CMK (cell line): ENCODE measurements around the gene LAMB1.

Experiments used
- DNase-seq: peaks from one replicate; pipeline ENCODE4 v3.0.0-alpha.2; 2010; ENCODE audit warnings: low read depth

Gene LAMB1

DNA sequence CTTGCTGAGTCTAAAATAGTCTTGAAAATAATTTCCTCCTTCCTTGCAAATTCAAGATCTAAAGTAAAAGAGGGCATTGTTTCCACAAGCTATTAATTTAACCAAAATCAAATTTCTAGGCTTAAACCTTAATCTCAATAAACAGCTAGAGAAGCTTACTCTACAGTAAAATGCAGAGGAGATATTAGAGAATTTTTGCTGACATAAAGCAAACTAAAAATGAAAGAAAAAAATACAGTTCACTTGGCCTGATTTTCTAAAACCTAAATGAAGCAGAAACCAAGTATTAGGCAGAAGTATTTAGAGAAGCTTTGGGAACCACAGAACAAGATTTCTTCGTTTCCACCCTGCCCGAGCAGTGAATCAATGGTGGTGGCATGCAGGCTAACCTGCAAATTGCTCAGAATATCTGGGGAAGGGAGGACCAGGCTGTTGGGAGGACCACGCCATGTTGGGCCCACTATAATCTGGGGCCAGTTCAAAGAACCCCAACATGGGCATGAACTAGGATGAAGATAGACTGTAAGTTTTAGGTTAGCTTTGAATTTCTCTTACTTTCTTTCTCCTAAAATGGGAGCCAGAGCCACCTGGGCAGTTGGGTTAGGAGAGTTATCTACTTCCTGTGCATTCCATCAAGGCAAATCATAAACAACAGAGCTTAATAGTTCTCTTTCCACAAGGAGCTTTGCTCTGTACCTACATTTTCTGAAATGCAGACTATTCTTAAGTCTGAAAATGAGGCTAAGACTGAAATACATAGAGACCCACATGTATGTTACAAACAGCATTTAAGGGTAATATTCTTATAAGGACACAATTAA is 4.1 kb downstream of the LAMB1 start:
- no peak for DNase-seq

DNA sequence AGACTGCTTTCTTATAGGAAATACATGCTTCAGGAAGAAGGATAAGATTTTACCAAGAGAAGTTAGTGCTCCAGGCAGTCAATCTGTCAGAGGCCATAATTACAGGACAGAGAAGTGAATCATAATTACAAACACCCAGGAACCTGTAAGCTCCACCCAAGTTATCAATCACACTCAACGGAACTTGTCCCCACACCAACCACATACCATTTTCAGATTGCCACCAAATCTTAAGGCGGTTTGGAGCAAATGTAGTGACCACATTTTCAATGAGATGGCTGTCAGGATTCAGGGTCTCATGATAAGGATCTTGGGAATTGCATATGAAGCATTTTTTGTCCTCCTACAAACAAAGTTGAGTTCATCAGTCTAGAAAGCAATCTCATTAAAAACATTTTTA is 4.8 kb downstream of the LAMB1 start:
- DNase-seq, result no peak

DNA sequence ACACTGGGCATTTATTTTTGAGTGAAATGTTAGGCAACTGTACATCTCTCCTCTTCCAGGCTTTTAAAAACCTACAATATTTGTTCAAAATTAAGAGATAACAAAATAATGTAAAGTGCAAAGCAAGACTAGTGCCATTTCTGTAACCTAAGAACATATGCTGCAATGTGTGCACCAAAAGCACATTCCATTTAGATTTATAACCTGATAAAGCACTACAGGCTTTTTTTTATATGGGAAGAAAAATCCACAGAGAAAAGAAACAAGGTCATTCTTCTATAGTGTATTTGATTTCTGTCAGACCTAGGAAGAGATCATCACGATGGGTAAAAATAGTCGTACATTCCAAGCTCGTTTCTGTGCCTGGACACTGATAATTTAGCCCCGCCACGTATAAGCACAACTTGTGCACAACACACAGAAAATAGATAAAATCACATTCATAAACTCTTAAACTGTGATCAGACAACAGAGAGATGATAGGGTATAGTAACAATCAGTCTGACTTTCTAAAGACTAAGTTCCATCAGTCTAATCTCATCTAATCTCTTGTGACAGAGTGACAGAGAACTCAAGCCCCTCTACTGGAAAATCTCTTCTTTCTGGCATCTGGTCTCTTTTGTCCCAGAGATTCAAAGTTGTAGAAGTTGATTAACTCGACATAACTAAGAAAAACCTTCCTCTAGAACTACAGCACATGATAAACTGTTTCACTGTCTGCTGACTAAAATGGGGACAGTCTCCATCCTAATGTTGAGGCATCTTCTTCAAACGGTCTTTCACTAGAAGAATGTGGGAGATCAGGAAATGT is 6.7 kb downstream of the LAMB1 start:
- no peak for DNase-seq

DNA sequence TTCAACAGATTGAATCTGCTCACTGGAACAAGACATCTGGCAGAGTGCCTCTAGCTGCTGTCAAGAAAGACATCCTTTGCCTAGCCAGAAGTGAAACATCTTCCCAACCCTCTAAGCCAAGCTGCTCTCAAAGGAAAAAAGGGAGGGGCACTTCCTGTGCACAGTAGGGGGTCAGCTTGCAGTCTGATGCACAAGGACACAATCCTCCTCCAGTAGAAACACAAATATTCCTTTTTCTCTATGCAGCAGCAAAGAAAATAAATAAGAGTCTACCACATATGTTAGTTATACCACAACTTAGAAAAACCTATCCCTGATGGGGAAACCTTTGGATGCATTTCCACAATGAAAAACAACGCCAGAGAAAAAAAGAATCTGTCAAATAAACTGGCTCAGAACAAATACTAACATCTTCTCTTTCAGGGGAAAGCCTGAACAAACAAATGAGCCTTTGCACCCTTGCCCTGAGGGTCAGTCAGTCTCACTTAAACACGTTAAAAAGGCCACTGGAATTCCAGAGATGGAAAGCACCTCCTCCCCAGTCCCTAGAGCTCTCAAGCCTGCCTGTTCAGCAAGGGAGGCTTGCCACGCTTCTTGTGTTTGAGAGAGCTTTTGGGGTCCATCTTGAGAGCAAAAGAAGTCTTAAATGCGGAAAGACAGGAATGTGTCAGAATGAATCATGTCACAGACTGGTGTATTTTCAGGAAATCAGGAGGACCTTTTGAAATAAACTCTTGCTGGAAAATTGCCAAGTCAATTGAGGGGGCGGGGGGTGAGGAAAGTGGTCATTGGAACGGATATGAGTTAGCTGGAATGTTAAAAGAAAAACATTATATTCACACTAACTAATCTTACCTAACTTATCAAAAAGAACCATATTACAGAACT is 7.5 kb downstream of the LAMB1 start:
- DNase-seq, result no peak

DNA sequence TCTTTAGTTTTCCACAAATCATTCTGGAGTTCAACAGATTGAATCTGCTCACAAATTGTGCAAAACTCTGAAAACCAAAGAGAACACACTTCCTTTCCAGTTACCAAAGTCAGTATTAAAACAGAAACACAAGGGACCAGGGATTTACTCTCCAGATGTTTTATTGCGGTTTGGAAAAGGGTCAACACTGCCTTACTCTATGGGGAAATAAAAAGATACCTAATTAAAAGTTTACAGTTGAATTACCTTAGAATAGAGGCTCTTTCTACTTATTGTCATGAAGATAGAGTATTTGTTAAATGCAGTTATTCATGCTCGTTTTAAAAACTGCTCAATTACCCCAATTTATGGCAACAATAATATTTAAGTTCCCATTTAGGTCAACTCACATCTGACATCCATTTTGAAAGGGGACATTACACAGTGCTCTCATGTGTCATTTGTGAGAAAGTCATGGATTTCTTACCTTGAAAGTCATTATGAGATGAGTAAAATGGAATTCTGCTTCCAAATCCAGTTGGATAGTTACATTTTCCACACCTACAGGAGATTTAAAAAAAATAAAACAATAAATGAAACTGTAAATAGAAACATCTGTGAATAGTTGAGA is 8.4 kb downstream of the LAMB1 start:
- DNase-seq, result no peak

DNA sequence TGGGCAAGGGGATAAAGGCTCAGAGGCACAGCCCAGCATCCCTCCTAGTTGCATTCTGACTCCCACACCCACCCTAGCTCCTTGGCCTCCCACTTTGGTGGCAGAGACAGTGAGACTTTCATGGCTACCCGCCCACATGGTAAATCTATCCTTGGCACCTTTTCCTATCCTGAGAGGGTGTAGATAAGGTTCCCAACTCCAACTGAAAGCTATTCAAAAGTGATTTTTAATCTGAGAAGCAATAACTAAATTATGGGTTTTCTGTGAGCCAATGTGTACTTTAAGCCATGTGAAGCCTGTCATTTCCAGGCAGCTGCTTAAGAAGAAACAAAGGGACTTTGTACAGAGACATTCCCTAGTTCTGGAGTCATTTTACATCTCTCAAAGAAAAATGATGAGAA is 9.1 kb downstream of the LAMB1 start:
- DNase-seq, result no peak

DNA sequence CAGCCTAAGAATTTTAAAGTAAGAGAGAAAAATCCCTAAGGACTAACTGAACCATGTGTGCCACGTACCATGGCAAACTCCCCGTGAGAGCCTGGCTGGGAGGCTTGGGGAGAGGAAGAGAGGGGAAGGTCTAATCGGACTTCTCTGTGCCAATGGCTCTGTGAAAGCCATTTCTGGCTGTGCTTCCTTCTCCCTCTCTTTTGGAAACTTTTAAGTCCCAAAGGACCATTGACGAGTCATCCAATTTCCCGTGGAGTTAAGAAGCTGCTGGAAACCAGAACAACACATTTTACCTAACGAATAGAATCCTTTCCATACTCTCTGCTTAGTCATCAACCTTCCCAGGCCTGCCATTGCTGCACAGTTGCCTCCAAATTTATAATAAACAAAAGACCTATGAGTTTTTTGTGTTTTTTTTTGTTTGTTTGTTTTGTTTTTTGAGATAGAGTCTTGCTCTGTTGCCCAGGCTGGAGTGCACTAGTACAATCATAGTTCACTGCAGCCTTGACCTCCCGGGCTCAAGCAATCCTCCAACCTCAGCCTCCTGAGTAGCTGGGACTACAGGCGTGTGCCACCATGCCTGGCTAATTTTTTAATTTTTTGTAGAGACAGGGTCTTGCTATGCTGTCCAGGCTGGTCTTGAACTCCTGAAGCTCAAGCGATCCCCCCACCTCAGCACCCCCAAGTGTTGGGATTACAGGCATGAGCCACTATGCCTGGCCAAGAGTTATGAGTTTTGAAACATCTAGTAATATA is 13.2 kb downstream of the LAMB1 start:
- no peak for DNase-seq

DNA sequence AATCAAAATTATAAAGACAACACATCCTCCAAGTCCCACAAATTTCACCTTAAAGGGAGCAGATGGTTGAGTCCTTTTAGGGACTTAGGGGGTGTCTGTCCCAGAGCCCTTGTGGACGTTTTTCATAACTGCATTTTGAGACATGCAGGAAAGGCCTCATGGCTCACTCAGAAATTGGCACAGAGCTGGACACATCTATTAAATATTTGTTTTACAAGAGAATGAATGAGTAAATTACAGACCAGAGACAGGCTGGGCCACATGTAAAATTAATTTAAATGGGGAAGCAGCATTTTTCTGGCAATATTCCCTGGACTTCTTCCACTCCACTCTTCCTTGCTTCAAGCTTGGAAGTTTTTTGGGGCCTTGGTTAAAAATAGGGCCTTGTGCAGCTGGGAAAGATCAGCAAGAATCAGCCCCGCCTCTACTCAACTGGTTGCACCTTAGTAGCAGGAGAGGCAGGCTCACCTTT is 20.0 kb downstream of the LAMB1 start:
- no peak for DNase-seq

DNA sequence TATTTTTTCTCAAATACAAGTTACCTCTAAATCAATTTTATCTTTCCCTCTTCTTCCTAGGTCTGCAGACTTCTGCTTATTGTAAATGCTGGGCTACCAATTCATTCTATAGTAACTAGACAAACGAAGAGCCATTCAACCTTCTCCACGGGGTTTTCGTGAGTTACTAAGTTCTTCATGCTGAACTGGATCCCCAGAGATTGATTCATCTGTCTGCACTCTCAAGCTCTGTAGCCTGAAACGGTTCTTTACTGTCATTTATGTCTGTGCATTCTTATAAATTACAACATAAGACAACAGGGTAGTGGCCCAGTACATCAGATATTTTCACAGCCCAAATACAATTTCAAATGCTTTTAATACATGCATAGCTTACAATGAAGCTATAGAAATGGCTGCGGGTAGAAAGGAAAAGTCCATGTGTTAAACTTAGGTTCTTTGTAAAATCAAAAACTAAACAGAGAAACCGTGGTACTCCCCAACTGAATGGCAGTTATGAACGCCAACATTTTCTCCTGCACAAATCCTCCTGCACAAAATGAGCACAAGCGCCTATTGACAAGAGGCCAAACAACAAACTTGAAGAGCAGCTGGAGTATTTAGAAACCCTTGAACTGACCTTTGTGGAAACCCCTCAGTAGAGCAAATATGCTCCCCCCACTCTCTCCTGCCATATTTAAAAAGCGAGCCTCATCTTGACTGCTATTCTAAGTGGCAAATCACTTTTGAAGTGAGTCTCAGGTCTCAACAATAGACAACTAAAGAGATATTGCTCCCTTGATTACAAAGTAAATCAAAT is 20.7 kb downstream of the LAMB1 start:
- no peak for DNase-seq

DNA sequence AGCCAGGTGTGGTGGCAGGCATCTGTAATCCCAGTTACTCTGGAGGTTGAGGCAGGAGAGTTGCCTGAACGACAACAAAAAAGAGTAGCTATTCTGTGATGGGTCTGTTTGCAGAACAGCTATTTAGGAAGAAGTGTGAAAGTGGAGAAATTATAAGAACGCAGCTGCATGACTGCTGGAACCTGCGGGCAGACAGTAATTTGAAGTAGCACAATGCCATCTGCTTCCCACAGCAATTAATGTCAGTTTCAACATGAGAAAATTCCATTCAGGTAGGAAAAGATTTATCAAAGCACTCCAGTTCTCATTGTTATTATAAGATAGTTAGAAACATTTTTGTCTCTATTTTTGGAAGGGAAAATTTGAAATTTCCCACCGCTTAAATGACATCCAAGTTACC is 21.5 kb downstream of the LAMB1 start:
- no peak for DNase-seq

DNA sequence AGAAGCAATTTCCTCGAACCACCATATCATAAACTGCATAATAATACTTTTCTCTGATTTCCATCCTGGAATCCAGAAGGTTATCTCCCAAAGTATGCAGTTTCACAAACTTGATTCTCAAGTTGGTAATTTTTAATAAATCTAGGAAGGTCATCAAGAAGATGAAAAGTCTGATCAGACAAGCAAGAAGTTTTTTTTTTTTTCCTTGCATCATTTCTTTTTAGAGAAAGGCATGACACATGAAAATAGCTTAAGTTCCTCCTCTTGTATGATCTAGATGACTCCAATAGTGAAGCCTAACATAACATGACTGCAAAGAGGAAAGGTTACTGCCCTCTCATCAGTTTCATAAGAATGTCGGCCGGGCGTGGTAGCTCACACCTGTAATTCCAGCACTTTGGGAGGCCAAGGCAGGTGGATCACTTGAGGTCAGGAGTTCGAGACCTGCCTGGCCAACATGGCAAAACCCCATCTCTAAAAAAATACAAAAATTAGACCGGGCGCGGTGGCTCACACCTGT is 22.2 kb downstream of the LAMB1 start:
- no peak for DNase-seq

DNA sequence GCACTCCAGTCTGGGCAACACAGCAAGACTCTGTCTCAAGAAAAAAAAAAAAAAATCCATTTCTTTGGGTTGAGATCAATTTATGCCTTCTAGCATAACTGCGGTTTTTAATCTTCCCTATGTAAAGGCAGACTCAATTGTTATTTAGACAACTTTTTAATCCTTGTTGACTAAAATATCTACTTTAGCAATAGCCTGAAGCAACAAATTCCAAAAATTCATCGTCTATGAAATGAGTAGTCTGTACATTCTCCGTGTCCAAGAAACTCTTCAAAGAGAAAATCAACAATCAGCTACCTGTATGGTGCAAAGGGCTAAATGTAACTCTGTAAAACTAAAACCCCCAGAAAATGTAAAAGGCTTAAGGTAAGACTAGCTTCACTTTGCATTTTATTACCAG is 22.8 kb downstream of the LAMB1 start:
- no peak for DNase-seq

DNA sequence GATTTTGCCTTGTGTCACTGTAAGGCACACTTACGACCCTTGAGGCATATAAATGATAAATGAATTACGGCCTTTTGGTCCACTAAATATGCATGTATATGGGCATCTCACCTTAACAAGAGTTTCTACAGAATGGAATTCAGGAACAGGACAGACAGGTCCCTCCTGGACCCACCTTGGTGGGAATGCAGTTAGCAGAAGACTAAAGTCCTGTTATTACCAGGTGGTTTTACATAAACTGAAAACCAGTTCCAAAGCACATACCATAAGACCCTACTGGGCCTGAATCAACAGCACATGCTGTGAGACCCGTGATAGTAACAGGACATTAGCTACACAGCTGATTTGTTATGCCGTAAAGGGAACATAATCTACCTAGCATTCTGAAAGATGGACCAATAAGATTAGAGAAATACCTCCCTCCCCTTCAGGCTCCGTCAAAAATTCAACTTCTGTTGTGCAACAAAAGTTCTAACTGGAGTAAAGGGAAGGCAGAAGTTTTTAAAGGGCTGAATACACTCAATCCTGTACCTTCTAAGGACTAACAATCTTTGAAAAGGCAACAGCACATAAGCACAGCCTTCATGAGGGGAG is 24.0 kb downstream of the LAMB1 start:
- DNase-seq, result no peak

DNA sequence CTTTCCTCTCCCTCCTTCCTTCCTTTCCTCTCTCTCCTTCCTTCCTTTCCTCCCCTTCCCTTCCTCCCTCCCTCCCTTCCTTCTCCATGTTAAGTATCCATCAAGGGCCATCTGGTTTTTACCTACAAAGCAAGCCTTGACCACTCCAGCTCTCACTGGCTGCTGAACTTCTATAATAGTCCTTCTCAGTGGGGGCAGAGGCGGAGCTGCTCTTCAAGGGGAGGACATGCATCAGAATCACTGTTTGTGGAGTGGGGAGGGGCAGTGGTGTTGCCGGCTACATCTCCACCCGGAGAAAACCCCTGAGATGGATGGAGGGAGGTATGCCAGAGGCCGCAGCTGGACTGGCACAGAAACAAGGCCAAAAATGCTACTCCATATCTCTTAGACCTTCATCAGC is 25.9 kb downstream of the LAMB1 start:
- DNase-seq, result no peak

DNA sequence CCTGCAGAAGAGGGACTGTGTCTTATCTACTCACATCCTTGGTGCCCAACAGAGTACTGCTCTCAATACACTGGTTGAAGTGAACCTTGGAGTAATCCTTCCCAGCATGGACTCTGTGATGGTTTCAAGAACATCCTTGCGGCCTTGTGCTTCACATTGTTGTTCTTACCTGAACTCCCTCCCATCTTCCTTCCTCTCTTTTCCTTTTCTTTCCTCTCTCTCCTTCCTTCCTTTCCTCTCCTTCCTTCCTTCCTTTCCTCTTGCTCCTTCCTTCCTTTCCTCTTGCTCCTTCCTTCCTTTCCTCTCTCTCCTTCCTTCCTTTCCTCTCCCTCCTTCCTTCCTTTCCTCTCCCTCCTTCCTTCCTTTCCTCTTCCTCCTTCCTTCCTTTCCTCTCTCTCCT is 26.3 kb downstream of the LAMB1 start:
- no peak for DNase-seq

DNA sequence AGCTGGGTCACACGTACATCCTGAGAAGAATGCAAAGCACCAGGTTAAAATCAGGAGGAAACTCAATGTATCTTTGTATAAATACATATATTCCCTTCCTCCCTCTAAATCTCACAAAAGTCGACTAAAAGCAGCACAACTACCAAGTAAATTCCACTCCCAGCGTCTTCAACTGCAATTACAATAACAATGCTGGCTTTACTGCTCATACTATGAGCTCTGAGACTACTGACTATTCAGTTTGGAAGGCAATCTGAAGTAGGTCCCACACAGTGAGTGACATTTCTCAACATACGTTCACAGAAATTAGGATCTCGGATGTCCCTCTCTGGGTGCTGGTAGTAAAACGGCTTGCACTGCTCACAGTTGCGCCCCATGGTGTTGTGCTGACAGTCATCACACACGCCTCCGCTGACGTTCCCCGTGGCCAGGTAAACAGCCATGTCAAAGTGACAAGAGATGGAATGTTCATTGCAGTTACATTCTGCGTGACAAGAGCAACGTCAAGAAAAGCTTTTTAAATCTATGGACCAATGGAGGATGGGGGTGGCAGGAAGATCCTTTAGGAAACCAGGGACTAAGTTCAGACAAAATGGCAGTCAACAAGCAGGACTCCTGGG is 27.5 kb downstream of the LAMB1 start:
- no peak for DNase-seq

DNA sequence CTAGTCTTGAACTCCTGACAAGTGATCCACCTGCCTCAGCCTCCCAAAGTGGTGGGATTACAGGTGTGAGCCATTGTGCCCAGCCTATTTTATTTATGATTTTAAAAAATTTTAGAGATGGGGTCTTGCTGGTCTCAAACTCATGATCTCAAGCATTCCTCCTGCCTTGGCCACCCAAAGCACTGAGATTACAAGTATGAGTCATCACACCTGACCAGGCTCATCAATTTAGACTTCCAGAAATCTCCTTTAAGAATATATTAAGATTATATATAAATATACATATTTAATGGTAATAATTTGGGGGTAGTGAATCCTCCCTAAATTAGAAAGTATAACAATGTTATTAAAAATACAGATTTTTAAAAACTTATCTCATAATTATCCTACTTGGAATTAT is 29.1 kb downstream of the LAMB1 start:
- DNase-seq, result no peak

DNA sequence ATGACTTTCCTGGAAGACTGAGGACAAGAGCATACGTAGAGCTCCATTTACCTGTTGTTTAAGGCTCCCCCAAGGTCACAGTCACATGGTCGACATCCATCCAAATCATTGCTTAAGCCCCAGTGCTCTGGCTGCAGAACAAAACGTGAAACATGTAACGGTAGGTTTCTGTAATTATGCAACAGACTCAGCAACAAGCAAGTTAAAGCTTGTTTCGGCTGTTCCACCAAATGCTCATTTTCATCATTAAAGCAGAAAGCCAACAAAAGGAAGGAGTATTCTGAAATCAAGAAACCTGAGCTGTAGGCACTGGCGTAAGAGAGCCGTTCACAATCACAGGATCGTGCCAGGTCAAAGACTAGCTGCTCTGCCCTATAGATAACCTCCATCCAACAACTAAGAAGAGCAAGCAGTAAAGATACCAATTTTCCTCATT is 30.0 kb downstream of the LAMB1 start:
- DNase-seq, result no peak

DNA sequence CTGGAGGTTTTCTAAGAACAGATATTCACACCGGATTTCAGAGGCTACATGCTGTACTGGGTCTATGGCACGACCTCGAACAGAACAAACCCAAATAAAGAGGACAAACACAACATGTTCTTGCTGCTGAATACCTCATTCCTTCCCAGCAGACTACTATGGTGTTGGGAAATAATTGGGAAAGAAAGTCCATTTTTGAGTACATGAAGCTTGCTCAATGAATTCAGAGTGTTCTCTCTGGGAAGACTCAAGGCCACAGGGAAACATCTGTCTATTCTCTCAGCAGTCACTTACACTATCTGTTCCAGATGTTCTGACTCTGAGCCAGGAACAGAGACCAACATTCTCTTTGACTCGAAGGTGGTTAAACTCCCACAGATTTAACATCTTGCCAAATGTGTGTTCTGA is 30.9 kb downstream of the LAMB1 start:
- DNase-seq, result no peak
